Stimulated activated CD8-positive, alpha-beta memory T cell treated with anti-CD3 and anti-CD28 coated beads, Interleukin-2, amount 100 ng/mL, for 1 hour (primary cell): Measurements from ENCODE around the gene TAAR9.
A peak's percentile ranks its signal among the peaks of the same experiment; 100 is the strongest.

Source experiments
- DNase-seq, 2 donors: peaks; one replicate each; pipeline ENCODE4 v3.0.0-alpha.2; 2020; ENCODE audit warnings: low read depth in 2 of 2

TAAR9 gene, protein sequence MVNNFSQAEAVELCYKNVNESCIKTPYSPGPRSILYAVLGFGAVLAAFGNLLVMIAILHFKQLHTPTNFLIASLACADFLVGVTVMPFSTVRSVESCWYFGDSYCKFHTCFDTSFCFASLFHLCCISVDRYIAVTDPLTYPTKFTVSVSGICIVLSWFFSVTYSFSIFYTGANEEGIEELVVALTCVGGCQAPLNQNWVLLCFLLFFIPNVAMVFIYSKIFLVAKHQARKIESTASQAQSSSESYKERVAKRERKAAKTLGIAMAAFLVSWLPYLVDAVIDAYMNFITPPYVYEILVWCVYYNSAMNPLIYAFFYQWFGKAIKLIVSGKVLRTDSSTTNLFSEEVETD

GRCh38 chr6:132537977-132538376 lies at the start of gene TAAR9:
TSS of gene TAAR9 (plus strand) at chr6:132538277. CDS start at chr6:132538290, 13 bp downstream.
- no peak for DNase-seq

- no peak for DNase-seq
Observed at GRCh38 chr6:132489376-132489775, 48.7 kb upstream of the TAAR9 start.

- DNase-seq: no peak
Observed at GRCh38 chr6:132490024-132490423, 48.1 kb upstream of the TAAR9 start.

DNA sequence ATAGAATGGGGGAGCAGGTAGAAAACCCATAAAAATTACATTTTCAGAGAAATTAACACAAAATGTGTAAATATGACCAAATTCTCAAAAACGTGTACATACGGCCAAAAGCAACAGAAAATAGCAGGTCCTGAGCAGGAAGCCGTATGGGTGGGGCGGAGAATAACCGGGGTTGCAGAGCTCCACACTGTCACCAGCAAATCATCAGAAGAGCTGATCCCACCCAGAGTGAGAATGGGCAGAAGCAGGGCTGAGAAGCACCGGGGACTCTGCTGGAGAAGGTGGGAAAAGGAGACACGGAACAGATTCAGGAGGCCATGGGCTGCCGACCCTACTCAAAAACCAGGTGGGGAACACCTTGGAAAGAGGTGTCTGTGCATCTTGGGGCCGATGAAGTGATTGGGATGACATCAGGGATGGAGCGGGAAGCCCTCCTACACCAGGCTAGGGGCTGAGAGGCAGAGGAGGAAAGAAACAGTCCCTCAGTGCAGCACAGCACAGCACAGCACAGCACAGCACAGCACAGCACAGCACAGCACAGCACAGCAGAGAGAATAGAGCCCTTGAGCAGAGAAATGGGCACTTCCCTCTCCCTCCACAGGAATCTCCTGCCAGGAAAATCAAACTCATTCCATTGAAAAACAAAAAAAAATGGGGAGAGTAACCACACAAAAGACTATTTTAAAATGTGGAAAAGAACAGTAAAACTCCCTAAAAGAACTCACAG lies 47.4 kb upstream of the TAAR9 start:
- DNase-seq: no peak

- no peak for DNase-seq
Observed at GRCh38 chr6:132491303-132491702, 46.8 kb upstream of the TAAR9 start.

- no peak for DNase-seq
Observed at GRCh38 chr6:132491881-132492280, 46.2 kb upstream of the TAAR9 start.

GRCh38 chr6:132494954-132495353 lies 43.1 kb upstream of the TAAR9 start:
- DNase-seq: no peak

- no peak for DNase-seq
Observed at GRCh38 chr6:132495604-132496079, 42.4 kb upstream of the TAAR9 start.

DNA sequence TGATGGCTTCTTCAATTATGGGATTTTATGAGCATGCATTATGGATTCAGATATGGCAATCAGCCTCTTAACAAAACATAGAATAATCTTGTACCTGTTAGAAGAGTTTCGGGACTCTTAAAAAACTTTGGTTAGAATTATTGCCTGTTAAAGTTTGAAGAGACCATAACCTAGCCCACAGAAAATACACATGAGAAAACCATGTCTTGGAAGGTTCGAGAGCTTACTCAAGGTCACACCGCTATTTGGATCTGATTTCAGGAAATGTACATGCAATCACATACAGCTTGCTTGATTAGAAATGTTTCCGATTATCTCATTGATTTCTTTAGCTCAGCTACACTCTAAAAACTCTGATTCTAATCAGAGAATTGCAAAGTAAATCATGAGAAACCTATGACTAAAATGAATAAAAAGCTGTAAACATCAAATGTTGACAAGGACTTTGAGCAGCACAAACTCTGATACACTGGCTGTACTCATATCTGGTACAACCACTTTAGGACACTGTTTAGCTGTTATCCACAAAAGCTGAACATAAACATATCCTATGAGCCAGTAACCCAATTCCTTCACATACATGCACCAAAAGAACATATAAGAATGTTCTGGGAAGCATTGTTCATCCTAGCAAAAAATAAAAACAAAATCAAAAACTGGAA lies 41.4 kb upstream of the TAAR9 start:
- DNase-seq: no peak

DNA sequence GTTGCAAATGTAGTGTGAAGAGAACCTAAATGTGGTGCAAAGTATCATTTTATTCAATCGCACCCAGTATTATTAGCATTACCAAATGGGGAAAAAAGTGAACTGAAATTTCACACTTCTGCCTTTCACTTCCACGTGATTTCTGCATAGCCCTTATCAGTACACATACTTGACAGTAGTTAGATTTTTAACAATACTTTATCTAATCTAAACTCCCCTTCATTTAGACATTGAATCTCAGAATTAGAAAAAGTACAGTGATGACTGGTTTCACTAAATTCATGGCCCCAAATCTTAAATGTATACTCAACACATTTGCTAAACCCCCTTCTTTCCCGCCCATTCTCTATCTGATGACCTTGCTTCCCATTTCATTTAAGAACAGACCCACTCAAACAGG lies 39.4 kb upstream of the TAAR9 start:
- DNase-seq: no peak

- no peak for DNase-seq
Observed at GRCh38 chr6:132499757-132500156, 38.3 kb upstream of the TAAR9 start.

DNA sequence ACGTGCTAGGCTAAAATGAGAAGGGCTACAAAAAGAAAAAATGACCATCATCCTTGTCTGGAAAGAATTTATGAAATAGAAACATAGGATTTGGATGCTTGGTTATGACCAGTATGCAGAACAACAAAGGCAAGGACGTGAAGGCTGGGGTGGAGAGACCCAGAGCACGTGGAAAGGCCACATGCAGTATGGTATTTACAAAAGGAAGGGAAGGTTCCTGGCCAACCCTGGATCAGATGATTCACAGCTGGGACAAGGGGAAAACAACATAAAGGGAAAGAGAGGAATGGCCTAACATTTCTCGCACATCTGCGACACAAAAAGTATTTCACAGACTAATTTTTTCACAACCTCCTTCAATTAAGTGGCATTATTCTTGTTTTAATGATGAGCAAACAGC lies 33.3 kb upstream of the TAAR9 start:
- no peak for DNase-seq

- no peak for DNase-seq
Observed at GRCh38 chr6:132505158-132505557, 32.9 kb upstream of the TAAR9 start.

GRCh38 chr6:132506461-132506860 lies 31.6 kb upstream of the TAAR9 start:
- DNase-seq: no peak

DNA sequence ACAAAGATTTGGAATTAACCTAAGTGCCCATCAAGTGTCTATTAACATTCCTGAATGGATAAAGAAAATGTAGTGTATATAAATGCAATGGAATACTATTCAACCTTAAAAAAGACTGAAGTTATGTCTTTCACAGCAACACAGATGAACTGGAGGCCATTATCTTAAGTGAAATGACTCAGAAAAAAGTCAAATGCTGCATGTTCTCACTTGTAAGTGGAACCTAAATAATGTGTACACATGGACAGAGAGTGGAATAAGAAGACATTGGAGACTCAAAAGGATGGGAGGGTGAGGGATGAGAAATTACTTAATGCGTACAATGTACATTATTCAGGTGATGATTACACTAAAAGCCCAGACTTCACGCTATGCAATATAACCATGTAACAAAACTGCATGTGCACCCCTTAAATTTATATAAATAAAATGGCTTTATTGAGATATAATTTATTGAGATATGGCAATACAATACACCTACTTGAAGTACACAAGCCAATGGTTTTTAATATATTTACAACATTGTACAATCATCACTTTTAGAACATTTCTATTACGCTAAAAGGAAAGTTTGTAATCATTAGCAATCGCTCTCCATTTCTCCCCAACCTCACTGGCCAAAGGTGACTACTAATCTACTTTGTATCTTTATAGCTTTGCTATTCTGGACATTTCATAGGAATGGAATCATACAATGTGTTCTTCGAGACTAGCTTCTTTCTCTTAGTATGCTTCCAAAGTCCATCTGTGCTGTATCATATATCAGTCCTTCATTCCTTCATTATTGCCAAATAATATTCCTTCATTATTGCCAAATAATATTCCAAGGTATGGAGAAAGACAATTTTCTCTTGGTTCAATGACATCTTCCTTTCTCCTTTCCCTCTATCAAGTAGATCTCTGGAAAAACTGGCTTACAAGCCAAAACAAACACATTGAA lies 30.9 kb upstream of the TAAR9 start:
- no peak for DNase-seq

DNA sequence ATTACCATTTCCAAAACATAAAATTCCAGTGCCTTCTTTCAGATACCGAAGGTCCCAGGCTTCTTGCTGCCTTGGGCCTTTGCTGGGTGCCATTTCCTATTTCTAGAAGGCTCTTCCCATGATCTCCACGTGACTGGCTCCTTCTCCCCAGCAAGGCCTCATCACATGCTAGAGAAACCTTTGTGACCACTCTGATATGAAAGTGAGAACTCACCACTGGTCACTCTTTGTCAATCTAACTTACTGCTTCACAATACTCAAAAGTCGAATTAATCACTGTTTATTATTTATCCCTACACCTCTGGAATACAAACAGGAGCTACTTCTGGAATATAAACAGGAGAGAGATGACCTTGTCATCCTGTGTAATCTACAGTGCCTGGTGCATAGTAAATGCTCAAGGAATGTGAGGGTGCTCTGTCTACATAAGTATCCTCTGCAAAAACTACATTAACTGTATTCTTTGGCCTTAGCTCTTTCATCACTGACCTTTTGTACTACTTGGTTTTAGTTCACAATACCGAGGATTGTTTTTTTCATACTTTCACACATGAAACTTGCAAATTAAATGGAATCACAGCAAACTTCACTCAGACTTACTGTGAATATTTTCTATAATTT lies 26.8 kb upstream of the TAAR9 start:
- DNase-seq: no peak

GRCh38 chr6:132511831-132512220 lies 26.3 kb upstream of the TAAR9 start:
- no peak for DNase-seq

DNA sequence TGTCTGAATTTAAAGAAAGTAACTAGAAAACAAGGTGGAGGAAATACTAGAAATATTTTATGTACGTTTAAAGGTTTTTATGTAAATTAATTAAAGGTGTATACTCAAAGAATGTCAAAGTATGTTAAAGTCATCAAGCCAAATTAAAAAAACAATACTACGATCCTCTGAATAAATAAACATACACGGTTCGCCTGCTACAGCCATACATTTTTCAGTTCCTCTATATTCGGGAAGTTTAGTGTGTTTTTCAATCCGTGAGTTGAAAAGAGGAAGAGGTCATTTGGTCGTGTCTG lies 25.8 kb upstream of the TAAR9 start:
- no peak for DNase-seq

GRCh38 chr6:132512638-132513632 lies 25.1 kb upstream of the TAAR9 start, which contains the start of gene STX7:
TSS of gene STX7 (minus strand) at chr6:132513116. CDS start at chr6:132503530, 9,586 bp downstream.
- DNase-seq: peak; percentile 67 to 77
